Stimulated activated CD4-positive, alpha-beta T cell treated with anti-CD3 and anti-CD28 coated beads, Interleukin-1b, Interleukin-23, amount 100 ng/mL, for 24 hours (primary cell): Measurements from ENCODE around the gene GDF3.
A peak's percentile ranks its signal among the peaks of the same experiment; 100 is the strongest.

Experiments used
- DNase-seq, 4 experiments: peaks; one replicate each; pipeline ENCODE4 v3.0.0-alpha.2; 2020; ENCODE audit warnings: low read depth in 4 of 4, low spot score in 1 of 4

The GDF3 gene

DNA sequence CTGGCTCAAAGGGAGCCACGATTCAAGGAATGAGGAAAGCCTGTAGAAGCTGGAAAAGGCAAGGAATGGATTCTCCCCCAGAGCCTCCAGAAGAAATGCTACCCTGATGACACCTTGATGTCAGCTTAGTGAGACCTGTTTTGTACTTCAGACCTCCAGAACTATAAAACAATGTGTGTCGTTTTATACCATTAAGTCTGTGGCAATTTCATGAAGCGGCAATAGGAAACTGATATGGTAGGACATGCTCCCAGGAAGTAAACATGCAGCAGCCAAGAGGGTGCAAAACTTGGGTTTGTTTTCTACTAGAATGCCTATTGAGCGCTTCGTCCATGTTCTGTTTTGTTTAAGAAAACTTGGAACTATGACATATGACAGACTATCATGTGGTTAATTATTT, 27.4 kb downstream of the GDF3 start:
- DNase-seq = no peak

DNA sequence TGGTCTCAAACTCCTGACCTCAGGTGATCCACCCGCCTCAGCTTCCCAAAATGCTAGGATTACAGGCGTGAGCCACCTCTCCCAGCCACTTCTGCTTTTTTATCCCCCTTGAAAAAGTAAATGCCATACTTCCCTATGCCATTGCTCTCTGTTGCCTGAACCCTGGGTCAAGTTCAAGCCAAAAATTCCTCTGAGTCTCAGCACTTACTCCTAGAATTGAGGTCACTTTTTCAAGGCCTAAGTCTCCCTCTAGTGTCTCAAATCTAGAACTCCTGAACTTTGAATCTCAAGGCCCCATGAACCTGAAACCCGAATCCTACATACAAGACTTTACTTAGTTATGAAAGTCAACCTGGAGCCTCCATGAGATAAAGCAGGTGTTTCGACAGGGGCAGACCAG, 28.4 kb downstream of the GDF3 start:
- DNase-seq = no peak

DNA sequence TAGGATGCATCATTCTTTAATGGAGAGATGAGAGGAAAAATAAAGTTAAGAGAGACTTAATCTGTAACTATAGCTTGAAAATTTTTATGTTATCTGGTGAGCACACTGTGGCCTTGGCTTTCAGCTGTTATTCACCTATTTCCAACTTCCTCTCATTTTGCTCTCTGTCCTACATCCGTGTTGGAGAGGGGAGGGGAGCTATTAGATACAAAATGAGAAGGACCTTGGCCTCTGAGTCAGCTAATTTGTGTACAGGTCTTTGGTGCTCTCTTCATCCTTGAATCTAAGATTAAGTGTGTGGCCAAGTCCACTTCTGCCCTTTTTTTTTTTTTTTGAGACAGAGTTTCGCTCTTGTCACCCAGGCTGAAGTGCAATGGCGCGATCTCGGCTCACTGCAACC, 29.0 kb downstream of the GDF3 start:
- no peak for DNase-seq

- DNase-seq = no peak
Observed at GRCh38 chr12:7661741-7662140, 33.8 kb downstream of the GDF3 start.

DNA sequence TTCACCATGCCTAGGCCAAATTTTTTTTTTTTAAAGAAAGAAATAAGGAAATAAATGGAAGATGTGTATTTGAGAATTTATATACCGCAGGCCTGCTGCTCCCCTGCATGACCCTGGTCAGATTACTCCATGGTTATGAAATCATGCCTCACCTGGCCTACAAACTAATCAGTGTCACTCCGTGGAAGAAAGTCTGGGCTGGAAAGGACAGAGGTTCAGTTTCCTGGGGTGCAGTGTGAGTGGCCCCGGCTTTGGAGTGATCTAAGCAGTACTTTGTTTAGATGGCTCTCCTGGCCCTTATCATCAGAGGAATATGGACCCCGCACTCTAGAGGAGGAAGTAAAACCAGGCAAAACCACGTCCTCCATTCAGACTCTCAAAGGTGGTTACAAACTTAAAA, 39.5 kb downstream of the GDF3 start:
- no peak for DNase-seq

- DNase-seq = no peak
Observed at GRCh38 chr12:7650091-7650490, 45.5 kb downstream of the GDF3 start.

- DNase-seq = no peak
Observed at GRCh38 chr12:7647071-7647470, 48.5 kb downstream of the GDF3 start.

- no peak for DNase-seq
Observed at GRCh38 chr12:7646178-7646475, 49.4 kb downstream of the GDF3 start.

DNA sequence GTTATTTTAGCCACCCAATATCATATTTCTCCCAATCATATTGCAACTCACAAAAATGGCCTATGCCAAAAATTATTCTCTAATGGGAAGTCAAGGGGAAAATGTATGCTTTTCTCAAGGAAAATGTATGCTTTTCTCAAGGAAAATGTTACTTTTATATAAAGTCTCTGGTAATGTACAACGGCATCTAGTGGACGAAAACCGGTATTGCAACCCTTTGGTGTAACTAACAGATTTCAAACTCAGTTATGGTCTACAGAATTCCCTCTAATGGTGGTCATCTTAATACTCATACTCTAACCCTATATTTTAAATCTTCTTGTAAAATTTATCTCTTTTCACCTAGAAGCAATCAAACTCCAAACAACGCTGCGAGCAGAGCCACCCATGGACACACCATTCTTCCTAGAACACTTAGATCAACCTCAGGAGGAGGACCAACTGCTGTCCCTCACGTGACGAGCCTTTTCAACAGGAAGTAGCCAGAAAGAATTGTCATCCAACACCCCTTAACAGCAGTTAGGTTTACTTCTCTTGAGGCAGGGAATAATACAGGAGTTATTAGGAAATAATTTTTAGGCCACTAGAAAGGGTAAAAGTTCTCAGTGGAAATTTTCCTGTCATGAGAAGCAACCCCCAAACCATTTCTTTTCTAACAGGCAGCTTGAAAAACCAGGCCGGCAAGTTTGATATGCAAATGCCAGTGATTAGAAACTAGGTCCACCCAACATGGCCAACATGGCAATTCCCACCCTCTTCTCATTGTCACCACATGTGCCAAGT, 50.0 kb downstream of the GDF3 start:
- DNase-seq = peak in 1 of 4 experiments; percentile 8

GRCh38 chr12:7642876-7643309, 52.7 kb downstream of the GDF3 start:
- peak in 1 of 4 experiments; percentile 7 for DNase-seq

DNA sequence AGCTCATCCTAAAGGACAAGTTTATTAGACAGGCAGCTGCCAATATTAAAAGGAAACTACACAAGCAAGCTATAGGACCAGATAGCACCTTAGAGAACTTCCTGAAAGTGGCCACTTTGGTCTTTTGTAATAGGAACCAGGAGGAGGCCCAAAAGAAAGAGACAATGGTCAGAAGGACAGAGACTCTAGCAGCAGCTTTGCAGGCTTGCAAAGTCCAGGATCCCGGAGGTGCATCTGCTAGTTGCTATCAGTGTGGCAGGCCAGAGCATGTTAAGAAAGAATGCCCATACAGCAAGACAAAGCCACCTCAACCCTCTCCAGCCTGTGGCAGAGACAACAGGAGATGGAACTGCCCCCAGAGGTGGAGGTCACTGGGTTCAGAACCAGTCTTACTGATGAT, 53.3 kb downstream of the GDF3 start:
- DNase-seq = no peak

DNA sequence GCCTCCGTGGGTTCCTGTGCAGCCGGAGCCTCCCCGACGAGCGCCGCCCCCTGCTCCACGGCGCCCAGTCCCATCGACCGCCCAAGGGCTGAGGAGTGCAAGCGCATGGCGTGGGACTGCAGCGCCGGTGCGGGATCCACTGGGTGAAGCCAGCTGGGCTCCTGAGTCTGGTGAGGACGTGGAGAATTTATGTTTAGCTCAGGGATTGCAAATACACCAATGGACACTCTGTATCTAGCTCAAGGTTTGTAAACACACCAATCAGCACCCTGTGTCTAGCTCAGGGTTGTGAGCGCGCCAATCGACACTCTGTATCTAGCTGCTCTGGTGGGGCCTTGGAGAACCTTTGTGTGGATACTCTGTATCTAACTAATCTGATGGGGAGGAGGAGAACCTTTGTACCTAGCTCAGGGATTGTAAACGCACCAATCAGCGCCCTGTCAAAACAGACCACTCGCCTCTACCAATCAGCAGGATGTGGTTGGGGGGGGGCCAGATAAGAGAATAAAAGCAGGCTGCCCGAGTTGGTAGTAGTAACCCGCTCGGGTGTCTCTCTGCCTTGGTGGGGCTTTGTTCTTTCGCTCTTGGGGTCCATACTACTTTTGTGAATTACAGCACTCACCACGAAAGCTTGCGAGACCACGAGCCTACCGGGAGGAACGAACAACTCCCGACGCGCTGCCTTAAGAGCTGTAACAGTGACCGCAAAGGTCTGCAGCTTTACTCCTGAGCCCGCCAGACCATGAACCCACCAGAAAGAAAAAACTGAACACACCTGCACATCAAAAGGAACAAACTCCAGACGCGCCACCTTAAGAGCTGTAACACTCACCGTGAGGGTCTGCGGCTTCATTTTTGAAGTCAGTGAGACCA, 55.2 kb downstream of the GDF3 start:
- peak in 2 of 4 experiments; percentile 15 to 28 for DNase-seq
